Stimulated activated effector memory CD8-positive, alpha-beta T cell treated with anti-CD3 and anti-CD28 coated beads, Interleukin-12 subunit alpha, Interleukin-12 subunit beta, amount 100 ng/mL, for 72 hours (primary cell): ENCODE results near the gene POLE3.
"Not testable (repeated sequence)": the region's sequence is repeated elsewhere in the genome, so short reads cannot be mapped to it uniquely, and the experiment has no call there.

Experiments
- ATAC-seq: fragments of 150-1000 bp; cut with Tn5 transposase; 2 replicates; pipeline ENCODE4 v1.10.0; 2021
- DNase-seq, 2 donors: peaks; one replicate each; pipeline ENCODE4 v3.0.0; 2021 to 2022; ENCODE audit warnings: low spot score in 2 of 2
- H3K27ac Mint-ChIP-seq: one replicate; pipeline ENCODE4 v1.8.0; 2022; ENCODE audit warnings: mild to moderate bottlenecking, mixed read lengths
- H3K36me3 Mint-ChIP-seq: one replicate; pipeline ENCODE4 v1.8.0; 2022; ENCODE audit warnings: mild to moderate bottlenecking, mixed read lengths
- H3K4me1 Mint-ChIP-seq: one replicate; pipeline ENCODE4 v1.8.0; 2022; ENCODE audit warnings: mixed read lengths
- H3K4me3 Mint-ChIP-seq: one replicate; pipeline ENCODE4 v1.8.0; 2022; ENCODE audit warnings: mild to moderate bottlenecking, mixed read lengths
- H3K9me3 Mint-ChIP-seq: one replicate; pipeline ENCODE4 v1.8.0; 2022; ENCODE audit warnings: mixed read lengths

POLE3 gene

DNA sequence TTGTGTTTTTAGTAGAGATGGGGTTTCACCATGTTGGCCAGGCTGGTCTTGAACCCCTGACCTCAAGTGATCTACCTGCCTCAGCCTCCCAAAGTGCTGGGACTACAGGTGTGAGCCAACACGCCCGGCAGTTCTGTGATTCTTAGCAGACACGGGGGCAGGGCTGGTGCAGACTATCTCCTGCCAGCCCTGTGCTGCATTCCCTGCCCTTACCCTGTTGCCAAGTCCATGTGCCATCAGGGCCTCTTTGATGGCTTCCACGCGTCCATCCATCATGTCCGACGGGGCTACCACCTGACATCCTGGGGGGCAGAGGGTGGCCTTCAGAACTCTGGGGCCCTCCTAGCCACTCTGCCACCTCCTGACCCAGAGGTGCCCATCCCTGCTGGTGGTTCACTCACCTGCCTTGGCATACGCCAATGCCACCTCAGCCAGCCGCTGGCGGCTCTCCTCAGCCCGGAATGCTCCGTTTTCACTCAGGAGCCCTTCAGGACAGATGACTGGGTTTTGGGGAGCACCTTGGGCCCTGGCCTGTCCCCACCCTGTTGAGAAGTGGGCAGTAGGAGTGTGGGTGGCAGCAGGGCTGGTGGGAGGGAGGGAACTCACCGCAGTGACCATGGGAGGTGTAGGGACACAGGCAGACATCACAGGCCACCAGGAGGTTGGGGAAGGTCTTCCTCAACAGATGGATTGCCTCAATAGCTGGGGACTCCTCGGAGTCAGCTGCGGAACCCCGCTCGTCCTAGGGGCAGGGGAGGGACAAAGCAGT, 20.1 kb downstream of the POLE3 start:
- Mint-ChIP-seq H3K36me3 (peaks cover 8% of the 10 kb centered on the region), H3K4me3 (no peak overlapping the region), H3K9me3 (no peaks in the 10 kb centered on the region), H3K27ac (no peak overlapping the region), H3K4me1 (no peaks in the 10 kb centered on the region)
- ATAC-seq = no peak
- DNase-seq = no peak

- peaks cover 8% of the 10 kb centered on the region for H3K36me3 Mint-ChIP-seq
- H3K4me1 Mint-ChIP-seq = no peaks in the 10 kb centered on the region
- ATAC-seq = no peak
Measured at GRCh38 chr9:113389451-113389850, 21.0 kb downstream of the POLE3 start.

GRCh38 chr9:113388833-113389232, 21.6 kb downstream of the POLE3 start:
- DNase-seq = no peak
- H3K4me1 Mint-ChIP-seq = no peaks in the 10 kb centered on the region
- no peak for ATAC-seq
- H3K36me3 Mint-ChIP-seq = peaks cover 8% of the 10 kb centered on the region
- no peak overlapping the region for H3K4me3 Mint-ChIP-seq
- no peaks in the 10 kb centered on the region for H3K9me3 Mint-ChIP-seq
- H3K27ac Mint-ChIP-seq = no peak overlapping the region

More at GRCh38 chr9:113389451-113389850, 21.0 kb downstream of the POLE3 start:
- Mint-ChIP-seq H3K4me3 (no peak overlapping the region), H3K27ac (no peak overlapping the region), H3K9me3 (no peaks in the 10 kb centered on the region)
- DNase-seq = no peak

GRCh38 chr9:113387560-113388230, 22.8 kb downstream of the POLE3 start:
- DNase-seq (no peak), ATAC-seq (no peak)
- H3K36me3 Mint-ChIP-seq = peaks cover 8% of the 10 kb centered on the region
- H3K4me3 Mint-ChIP-seq = no peak overlapping the region
- no peaks in the 10 kb centered on the region for H3K9me3 Mint-ChIP-seq
- no peaks in the 10 kb centered on the region for H3K4me1 Mint-ChIP-seq
- H3K27ac Mint-ChIP-seq = no peak overlapping the region

DNA sequence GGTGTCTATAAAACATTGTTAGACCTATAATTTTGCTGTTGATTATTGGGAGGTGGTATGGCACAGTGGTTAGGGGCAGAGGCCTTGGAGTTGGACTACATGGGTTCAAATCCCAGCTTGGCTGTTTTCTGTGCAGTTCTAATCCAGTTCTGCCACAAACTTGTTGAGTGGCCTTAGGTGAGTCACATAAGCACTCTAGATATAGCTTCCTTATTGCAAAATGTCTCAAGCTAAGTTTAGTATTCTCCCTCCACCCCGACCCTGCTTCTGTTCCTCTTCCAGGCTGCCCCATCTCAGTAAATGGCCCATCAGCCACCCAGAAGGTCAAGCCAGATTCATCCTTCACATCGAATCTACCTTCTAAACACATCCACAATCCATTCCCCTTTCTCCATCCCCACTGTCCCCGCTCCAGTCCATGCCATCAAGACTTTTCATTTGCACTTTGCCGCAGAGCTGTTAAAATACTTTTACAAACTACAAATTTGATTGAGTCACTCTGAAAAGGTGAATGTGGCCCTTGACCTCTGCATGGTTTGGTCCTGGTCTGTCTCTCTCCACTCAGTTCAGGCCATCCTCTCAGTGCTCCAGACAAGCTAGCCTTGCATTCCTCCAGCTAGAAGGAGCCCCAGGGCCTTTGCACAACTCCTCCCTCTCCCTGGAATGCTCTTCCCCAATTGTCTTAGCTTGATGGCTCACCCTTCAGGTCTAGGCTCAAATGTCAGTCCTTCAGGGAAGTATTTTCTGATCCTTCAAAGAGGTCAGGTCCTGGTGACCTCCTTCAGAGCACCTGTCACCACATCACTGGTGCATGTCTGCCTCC, 23.7 kb downstream of the POLE3 start:
- Mint-ChIP-seq H3K9me3 (no peaks in the 10 kb centered on the region), H3K36me3 (peaks cover 8% of the 10 kb centered on the region), H3K27ac (no peak overlapping the region), H3K4me1 (no peaks in the 10 kb centered on the region), H3K4me3 (no peak overlapping the region)
- ATAC-seq (no peak), DNase-seq (no peak)

- ATAC-seq (no peak), DNase-seq (no peak)
- H3K36me3 Mint-ChIP-seq = peaks cover 5% of the 10 kb centered on the region
- no peaks in the 10 kb centered on the region for H3K9me3 Mint-ChIP-seq
- no peak overlapping the region for H3K27ac Mint-ChIP-seq
- H3K4me3 Mint-ChIP-seq = no peak overlapping the region
- peaks cover 6% of the 10 kb centered on the region for H3K4me1 Mint-ChIP-seq
Measured at GRCh38 chr9:113381909-113382411, 28.5 kb downstream of the POLE3 start.

GRCh38 chr9:113381441-113381840, 29.0 kb downstream of the POLE3 start:
- H3K27ac Mint-ChIP-seq, H3K36me3 Mint-ChIP-seq, ATAC-seq, DNase-seq, H3K4me3 Mint-ChIP-seq, H3K9me3 Mint-ChIP-seq, H3K4me1 Mint-ChIP-seq: not testable (repeated sequence)

DNA sequence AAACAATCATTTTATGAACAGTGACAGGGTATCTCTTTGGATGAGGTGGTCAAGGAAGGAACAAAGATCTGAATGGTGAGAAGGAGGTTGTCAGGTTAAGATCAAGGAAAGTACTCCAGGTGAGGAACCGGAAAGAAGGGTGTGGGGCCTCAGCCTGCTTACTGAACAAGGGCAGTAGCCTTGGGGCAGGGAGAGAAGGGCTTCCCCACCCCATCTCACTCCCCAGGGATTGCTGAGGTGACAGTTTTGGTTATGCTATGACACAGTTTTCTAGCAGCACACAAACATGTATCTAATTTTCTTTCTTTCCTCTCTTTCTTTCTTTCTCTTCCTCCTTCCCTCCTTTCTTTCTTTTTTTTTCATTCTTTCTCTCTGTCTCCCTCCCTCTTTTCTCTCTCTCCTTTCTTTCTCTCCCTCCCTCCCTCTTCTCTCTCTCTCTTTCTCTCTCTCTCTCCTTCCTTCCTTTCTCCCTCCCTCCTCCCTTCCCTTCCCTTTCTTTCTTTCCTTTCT, 29.6 kb downstream of the POLE3 start:
- no peak for DNase-seq
- peaks cover 6% of the 10 kb centered on the region for H3K4me1 Mint-ChIP-seq
- H3K36me3 Mint-ChIP-seq = peaks cover 5% of the 10 kb centered on the region
- H3K9me3 Mint-ChIP-seq = no peaks in the 10 kb centered on the region
- H3K27ac Mint-ChIP-seq = no peak overlapping the region
- H3K4me3 Mint-ChIP-seq = no peak overlapping the region
- no peak for ATAC-seq

DNA sequence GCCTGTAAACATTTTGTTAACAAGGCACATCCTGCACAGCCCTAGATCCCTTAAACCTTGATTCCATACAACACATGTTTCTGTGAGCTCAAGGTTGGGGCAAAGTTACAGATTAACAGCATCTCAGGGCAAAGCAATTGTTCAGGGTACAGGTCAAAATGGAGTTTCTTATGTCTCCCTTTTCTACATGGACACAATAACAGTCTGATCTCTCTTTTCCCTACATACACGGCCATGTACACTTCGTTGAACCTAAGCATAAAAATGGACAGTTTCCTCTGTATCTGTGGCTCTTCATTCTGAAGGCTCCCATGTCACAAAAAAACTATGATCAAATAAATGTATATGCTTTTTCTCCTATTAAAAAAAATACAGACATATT, 30.7 kb downstream of the POLE3 start:
- H3K36me3 Mint-ChIP-seq = peaks cover 16% of the 10 kb centered on the region
- H3K27ac Mint-ChIP-seq = not testable (repeated sequence)

DNA sequence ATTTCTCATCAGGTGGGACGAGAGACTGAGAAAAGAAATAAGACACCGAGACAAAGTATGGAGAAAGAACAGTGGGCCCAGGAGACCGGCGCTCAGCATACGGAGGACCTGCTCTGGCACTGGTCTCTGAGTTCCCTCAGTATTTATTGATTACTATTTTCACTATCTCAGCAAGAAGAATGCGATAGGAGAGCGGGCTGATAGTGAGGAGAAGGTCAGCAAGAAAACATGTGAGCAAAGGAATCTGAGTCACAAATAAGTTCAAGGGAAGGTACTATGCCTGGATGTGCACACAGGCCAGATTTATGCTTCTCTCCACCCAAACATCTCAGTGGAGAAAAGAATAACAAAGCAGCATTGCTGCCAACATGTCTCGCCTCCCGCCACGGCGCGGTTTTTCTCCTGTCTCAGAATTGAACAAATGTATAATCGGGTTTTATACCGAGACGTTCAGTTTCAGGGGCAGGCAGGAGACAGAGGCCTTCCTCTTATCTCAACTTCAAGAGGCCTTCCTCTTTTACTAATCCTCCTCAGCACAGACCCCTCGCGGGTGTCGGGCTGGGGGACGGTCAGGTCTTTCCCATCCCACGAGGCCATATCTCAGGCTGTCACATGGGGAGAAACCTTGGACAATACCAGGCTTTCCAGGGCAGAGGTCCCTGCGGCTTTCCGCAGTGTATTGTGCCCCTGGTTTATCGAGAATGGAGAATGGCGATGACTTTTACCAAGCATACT, 31.2 kb downstream of the POLE3 start:
- not testable (repeated sequence) for H3K4me3 Mint-ChIP-seq, ATAC-seq, H3K27ac Mint-ChIP-seq, DNase-seq, H3K9me3 Mint-ChIP-seq
- H3K4me1 Mint-ChIP-seq = peaks cover 21% of the 10 kb centered on the region
- peaks cover 22% of the 10 kb centered on the region for H3K36me3 Mint-ChIP-seq

More for the DNA sequence above, 30.7 kb downstream of the POLE3 start:
- not testable (repeated sequence) for H3K9me3 Mint-ChIP-seq, H3K4me3 Mint-ChIP-seq, ATAC-seq, DNase-seq
- H3K4me1 Mint-ChIP-seq = peaks cover 16% of the 10 kb centered on the region

DNA sequence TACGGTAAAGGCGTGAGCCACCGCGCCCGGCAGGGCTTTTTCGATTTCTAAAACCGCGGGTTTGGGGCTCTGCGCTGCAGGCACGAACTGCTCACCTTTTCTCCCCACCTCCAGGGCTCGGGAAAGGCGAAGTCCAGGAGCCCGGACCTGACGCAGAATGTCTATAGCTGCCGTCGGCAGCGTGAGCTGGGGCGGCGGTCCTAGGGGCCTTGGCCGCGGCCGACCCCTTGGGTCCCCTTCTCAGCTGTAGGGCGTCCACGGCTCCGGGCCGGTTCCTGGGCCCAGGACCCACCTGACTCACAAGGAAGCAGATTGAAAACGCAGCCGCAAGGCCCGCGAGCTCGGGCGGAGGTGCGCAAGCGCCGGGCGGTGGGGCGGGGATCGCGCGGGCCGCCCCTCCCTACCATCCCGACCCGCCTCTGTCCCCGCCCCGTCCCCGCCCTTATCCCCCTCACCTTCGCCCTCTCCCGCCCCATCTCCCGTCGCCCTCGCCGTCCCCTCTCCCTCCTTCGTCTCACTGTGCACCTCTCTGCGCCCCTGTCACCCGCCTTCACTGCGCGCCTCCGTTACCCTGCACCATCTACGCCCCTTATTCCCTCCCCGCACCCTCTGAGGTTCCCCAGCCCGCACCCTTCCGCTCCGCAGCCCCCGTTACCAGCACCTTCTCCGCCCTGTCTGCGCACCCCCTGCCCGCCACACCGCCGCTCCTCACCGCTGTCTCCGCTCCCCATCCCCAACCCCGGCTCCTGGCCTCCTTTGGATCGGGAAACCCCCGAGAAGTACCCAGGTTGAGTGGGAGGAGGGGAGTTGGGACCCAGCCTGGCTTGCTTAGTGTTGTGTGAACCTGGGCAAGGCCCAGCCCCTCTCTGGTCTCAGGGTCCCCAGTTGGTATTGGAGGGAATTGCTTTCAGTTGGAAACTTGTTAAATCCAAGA, 33.6 kb downstream of the POLE3 start, which contains the start of gene HDHD3:
Gene HDHD3, minus strand, starts transcription at position 353 of the 934 bp plus-strand sequence. CDS start 2,632 bp downstream, outside the sequence.
- Mint-ChIP-seq H3K9me3 (no peaks in the 10 kb centered on the region), H3K36me3 (peaks cover 37% of the 10 kb centered on the region), H3K27ac (peak within 1 kb of the TSS; percentile 80), H3K4me3 (peak within 1 kb of the TSS; percentile 75), H3K4me1 (peaks cover 21% of the 10 kb centered on the region)
- peak; percentile 94 for ATAC-seq
- peak; percentile 66 to 90 for DNase-seq

DNA sequence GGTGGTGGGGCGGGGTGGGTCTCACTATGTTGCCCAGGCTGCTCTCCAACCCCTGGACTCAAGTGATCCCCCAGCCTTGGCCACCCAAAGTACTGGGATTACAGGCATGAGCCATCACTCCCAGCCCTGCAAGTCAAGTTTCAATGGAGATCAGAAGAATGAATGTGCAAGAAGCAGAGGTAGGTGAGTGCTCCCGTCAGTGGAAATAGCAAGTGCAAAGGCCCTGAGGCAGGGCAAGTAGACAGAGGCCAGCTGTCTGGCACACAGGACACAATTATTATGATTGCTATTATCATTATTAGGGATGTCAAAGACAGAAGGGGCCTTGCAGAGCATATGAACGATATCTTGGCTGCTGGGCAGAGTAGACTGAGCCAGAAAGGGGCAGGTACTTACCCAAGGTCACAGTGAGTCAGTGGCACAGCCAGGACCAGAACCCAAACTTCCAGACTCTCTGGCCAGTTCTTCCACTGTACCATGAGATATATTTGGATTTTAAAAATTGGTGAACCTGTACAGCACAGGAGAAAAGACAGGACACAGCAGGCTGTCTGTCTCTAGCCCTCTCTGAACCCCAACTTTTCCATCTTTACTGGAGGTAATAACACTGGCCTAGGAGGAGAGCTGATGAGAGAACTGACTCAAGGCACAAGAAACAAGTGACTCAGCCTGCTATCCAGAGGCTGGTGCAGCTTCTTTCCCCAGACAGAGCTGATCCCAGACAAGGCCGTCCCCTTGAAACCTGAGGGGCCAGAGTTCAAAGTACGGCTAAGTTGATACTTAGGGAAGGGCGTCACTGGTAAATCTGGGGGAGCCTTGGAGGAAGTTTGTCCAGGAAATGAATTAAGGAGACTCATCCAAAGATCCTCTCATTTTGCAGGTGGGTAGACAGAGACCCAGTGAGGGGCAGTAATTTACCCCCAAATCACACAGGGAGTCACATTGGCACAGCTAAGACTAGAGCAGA, 35.1 kb downstream of the POLE3 start:
- H3K4me3 Mint-ChIP-seq = peak overlapping the region; percentile 75
- H3K9me3 Mint-ChIP-seq = no peaks in the 10 kb centered on the region
- H3K4me1 Mint-ChIP-seq = peaks cover 15% of the 10 kb centered on the region
- no peak for ATAC-seq
- peaks cover 39% of the 10 kb centered on the region for H3K36me3 Mint-ChIP-seq
- no peak for DNase-seq
- peak overlapping the region; percentile 80 for H3K27ac Mint-ChIP-seq
